Stimulated activated memory B cell treated with anti-CD40 and anti-IgM and Interleukin-4, amounts not matched to agents 10 μg/mL and 1 μg/mL and 100 μg/mL, for 72 hours (primary cell): ENCODE data around the gene RBFOX1.

Experiments used
- ATAC-seq: fragments of 150-1000 bp; cut with Tn5 transposase; 2 replicates; pipeline ENCODE4 v1.10.0; 2021
- H3K27ac Mint-ChIP-seq: one replicate; pipeline ENCODE4 v1.8.0; 2022; ENCODE audit warnings: mild to moderate bottlenecking, mixed read lengths
- H3K27me3 Mint-ChIP-seq: one replicate; pipeline ENCODE4 v1.8.0; 2022; ENCODE audit warnings: mixed read lengths
- H3K36me3 Mint-ChIP-seq: one replicate; pipeline ENCODE4 v1.8.0; 2022; ENCODE audit warnings: mixed read lengths
- H3K4me1 Mint-ChIP-seq: one replicate; pipeline ENCODE4 v1.8.0; 2022; ENCODE audit warnings: mixed read lengths
- H3K4me3 Mint-ChIP-seq: one replicate; pipeline ENCODE4 v1.8.0; 2022; ENCODE audit warnings: mild to moderate bottlenecking, moderate library complexity, mixed read lengths
- H3K9me3 Mint-ChIP-seq: one replicate; pipeline ENCODE4 v1.8.0; 2022; ENCODE audit warnings: mixed read lengths

Gene RBFOX1

GRCh38 chr16:7748522-7748921, 415.9 kb downstream of the RBFOX1 start:
- no peak overlapping the region for H3K27ac Mint-ChIP-seq
- no peak overlapping the region for H3K4me3 Mint-ChIP-seq
- no peak for ATAC-seq
- no peaks in the 10 kb centered on the region for H3K4me1 Mint-ChIP-seq
- no peaks in the 10 kb centered on the region for H3K36me3 Mint-ChIP-seq
- no peaks in the 10 kb centered on the region for H3K27me3 Mint-ChIP-seq
- peaks cover 3% of the 10 kb centered on the region for H3K9me3 Mint-ChIP-seq

- H3K4me3 Mint-ChIP-seq, result no peak overlapping the region
- ATAC-seq, result no peak
- no peaks in the 10 kb centered on the region for H3K36me3 Mint-ChIP-seq
- no peak overlapping the region for H3K27ac Mint-ChIP-seq
- peaks cover 2% of the 10 kb centered on the region for H3K9me3 Mint-ChIP-seq
- no peaks in the 10 kb centered on the region for H3K27me3 Mint-ChIP-seq
- no peaks in the 10 kb centered on the region for H3K4me1 Mint-ChIP-seq
Measured at GRCh38 chr16:7755347-7755882, 422.8 kb downstream of the RBFOX1 start.
